Measurements from ENCODE around the gene CFAP410. TPM values are rescaled to one million over a fixed set of nuclear protein-coding genes. Genes with fewer than 3 reads are reported as not detected.

CFAP410 gene
- total and polyA plus RNA-seq, 2 of the 4 experiments (the other 2 are of a cell fraction) = 3.8 to 10.3 TPM

- Histone ChIP-seq H2BK20ac (ENCODE audit: low read depth, low read length) (no peak overlapping the region), H3K23ac (ENCODE audit: low read depth, low read length) (no peak overlapping the region), H3K4me3 (ENCODE audit: insufficient read depth, low read depth, low read length) (no peak overlapping the region), H3K4me2 (ENCODE audit: low read depth, low read length) (no peak overlapping the region), H3K36me3 (ENCODE audit: control insufficient read depth, insufficient read depth, low read length) (no peaks in the 10 kb centered on the region), H4K8ac (ENCODE audit: low read depth in 2 of 2, low read length in 2 of 2) (no peak overlapping the region), H3K56ac (ENCODE audit: extremely low read depth, insufficient read depth, low read length) (no peak overlapping the region), H2BK5ac (ENCODE audit: low read depth, low read length, poor library complexity, severe bottlenecking) (no peak overlapping the region), H2BK15ac (ENCODE audit: low read depth, low read length) (no peak overlapping the region), H3K79me1 (ENCODE audit: low read depth in 1 of 2, low read length in 2 of 2) (peaks cover 2 to 4% of the 10 kb centered on the region in 2 experiments; a peak in 3 of 4 replicates), H3K9ac (ENCODE audit: low read depth, low read length) (no peak overlapping the region), H2AK5ac (ENCODE audit: low read depth, low read length) (no peak overlapping the region), H3K14ac (replicated peaks; ENCODE audit: low read depth, low read length) (no peak overlapping the region), H2BK120ac (ENCODE audit: low read depth, low read length) (no peak overlapping the region), H3K27ac (ENCODE audit: insufficient read depth, low read length) (no peak overlapping the region), H3K27me3 (ENCODE audit: control insufficient read depth, insufficient read depth, low read length) (peaks cover 4% of the 10 kb centered on the region; the same call in 1 of the 2 replicates), H3K9me3 (ENCODE audit: control insufficient read depth, insufficient read depth, low read length) (no peaks in the 10 kb centered on the region), H3K18ac (ENCODE audit: low read depth, low read length) (no peak overlapping the region), H2AK9ac (replicated peaks; ENCODE audit: low read depth, low read length, poor library complexity) (peak overlapping the region; percentile 55), H3K4ac (ENCODE audit: low read depth, low read length) (no peak overlapping the region), H3K9me1 (ENCODE audit: insufficient read depth, low read length) (no peaks in the 10 kb centered on the region), H4K5ac (ENCODE audit: low read depth, low read length) (no peak overlapping the region), H4K91ac (ENCODE audit: insufficient read depth, low read depth, low read length) (no peak overlapping the region), H4K20me1 (ENCODE audit: insufficient read depth, low read length) (peaks cover 1% of the 10 kb centered on the region; the same call in 1 of the 2 replicates), H3K4me1 (ENCODE audit: control insufficient read depth, insufficient read depth, low read length) (peaks cover 6% of the 10 kb centered on the region; the same call in 1 of the 2 replicates), H2AFZ (replicated peaks; ENCODE audit: low read length, poor library complexity) (peak overlapping the region; percentile 32)
- dilution Hi-C loops (cut with HindIII; ENCODE audit: low sequenced_read_pairs, unreplicated experiment) (no loop called here), in situ Hi-C loops (cut with MboI; ENCODE audit: low sequenced_read_pairs) (no loop called here), intact Hi-C loops (cut with micrococcal nuclease) (no loop called here)
- TF ChIP-seq NFE2L2 (IDR thresholded peaks at IDR 0.05; ENCODE audit: low read depth, low read length) (no peak), RCOR1 (IDR thresholded peaks at IDR 0.05; ENCODE audit: insufficient replicate concordance, low read length) (no peak), MXI1 (IDR thresholded peaks at IDR 0.05; ENCODE audit: borderline replicate concordance, low read depth, low read length) (no peak), ELK1 (IDR thresholded peaks at IDR 0.05; ENCODE audit: borderline replicate concordance, low read depth, low read length) (no peak), USF2 (IDR thresholded peaks at IDR 0.05; ENCODE audit: low read depth, low read length) (no peak), BHLHE40 (IDR thresholded peaks at IDR 0.05; ENCODE audit: low read depth, low read length) (no peak), SMC3 (IDR thresholded peaks at IDR 0.05; ENCODE audit: low read depth, low read length) (no peak), CHD1 (IDR thresholded peaks at IDR 0.05; ENCODE audit: low read depth, low read length) (no peak), RFX5 (IDR thresholded peaks at IDR 0.05; ENCODE audit: low read depth, low read length) (no peak), RAD21 (IDR thresholded peaks at IDR 0.05; ENCODE audit: low read length) (no peak), MAFK (IDR thresholded peaks at IDR 0.05; ENCODE audit: low read depth, low read length) (no peak), FOS (IDR thresholded peaks at IDR 0.05; ENCODE audit: low read depth, low read length) (no peak), MAZ (IDR thresholded peaks at IDR 0.05; ENCODE audit: borderline replicate concordance, low read depth, low read length) (no peak), CEBPB (IDR thresholded peaks at IDR 0.05; ENCODE audit: low read depth, low read length) (no peak), POLR2A (IDR thresholded peaks at IDR 0.05; ENCODE audit: low read depth, low read length) (no peak), CTCF (conservative IDR thresholded peaks at IDR 0.05; ENCODE audit: low read depth, low read length) (no peak)
- POLR2A ChIA-PET (ENCODE audit: unreplicated experiment) = no interaction called here
- no peak for ATAC-seq (ENCODE audit: low read depth)
- CTCF ChIA-PET = no interaction called here
- WGBS, 2 experiments (ENCODE audit: extremely low coverage in 2 of 2, insufficient read length in 1 of 2) = no CpG with 5 or more reads among the region's 10 CpGs
- DNase-seq = no peak
- no TSS peak for BruUV-seq (replicated peaks)
Measured at GRCh38 chr21:44295646-44296045, 43.5 kb downstream of the CFAP410 start.
